HepG2 (cell line): ENCODE measurements around the gene IL1R1. TPM values are rescaled to one million over a fixed set of nuclear protein-coding genes. Genes with fewer than 3 reads are reported as not detected.

ENCODE experiments used
- CREBL2 ChIP-seq: sonication (generic); formaldehyde crosslinking; IDR thresholded peaks from 2 replicates; pipeline ENCODE4 v1.8.1; 2023; ENCODE audit warnings: missing genetic modification reagents, mild to moderate bottlenecking, borderline replicate concordance
- DNMT3B ChIP-seq: conservative IDR thresholded peaks from 2 replicates; pipeline ENCODE4 v1.6.1; 2016; ENCODE audit warnings: missing biosample characterization, control low read depth
- FOXA3 ChIP-seq: IDR thresholded peaks from 2 replicates; pipeline ENCODE4 v1.6.1; 2016; ENCODE audit warnings: missing genetic modification reagents, missing compliant biosample characterization
- GABPA ChIP-seq, 2 experiments: IDR thresholded peaks; 2 replicates each; pipeline ENCODE4 v1.6.1; 2011 to 2016; ENCODE audit warnings: low read depth in 2 of 2, low read length in 1 of 2, missing biosample characterization in 1 of 2, missing genetic modification characterization in 1 of 2
- GATAD1 ChIP-seq: IDR thresholded peaks from 2 replicates; pipeline ENCODE4 v1.6.1; 2016; ENCODE audit warnings: missing genetic modification reagents, missing compliant biosample characterization
- HDAC6 ChIP-seq: fragments of 200-600 bp; sonication (generic); IDR thresholded peaks from 2 replicates; pipeline ENCODE4 v1.7.0; 2017; ENCODE audit warnings: mild to moderate bottlenecking, antibody characterized with exemption, low read length, low read depth
- HMG20A ChIP-seq: IDR thresholded peaks from 2 replicates; pipeline ENCODE4 v1.6.1; 2016; ENCODE audit warnings: borderline replicate concordance
- IKZF4 ChIP-seq: sonication (generic); formaldehyde crosslinking; IDR thresholded peaks from 2 replicates; pipeline ENCODE4 v1.5.1; 2020; ENCODE audit warnings: borderline replicate concordance, mild to moderate bottlenecking, low read depth, missing genetic modification reagents; ENCODE audit errors: not compliant biosample characterization
- KAT8 ChIP-seq: IDR thresholded peaks from 2 replicates; pipeline ENCODE4 v1.6.1; 2016; ENCODE audit warnings: missing genetic modification reagents, missing compliant biosample characterization
- KMT2B ChIP-seq: IDR thresholded peaks from 2 replicates; pipeline ENCODE4 v1.6.1; 2016; ENCODE audit warnings: missing genetic modification reagents, missing compliant biosample characterization
- MAFF ChIP-seq: IDR thresholded peaks from 2 replicates; pipeline ENCODE4 v1.6.1; 2011; ENCODE audit warnings: low read depth, low read length, improper control_type of control experiment
- MZF1 ChIP-seq: sonication (generic); formaldehyde crosslinking; IDR thresholded peaks from 2 replicates; pipeline ENCODE4 v1.8.1; 2023; ENCODE audit warnings: mild to moderate bottlenecking, missing genetic modification reagents, borderline replicate concordance
- NFATC3 ChIP-seq: sonication (generic); formaldehyde crosslinking; IDR thresholded peaks from 2 replicates; pipeline ENCODE4 v1.5.1; 2020; ENCODE audit warnings: mild to moderate bottlenecking, missing genetic modification reagents
- NFRKB ChIP-seq: fragments of 450-650 bp; IDR thresholded peaks from 2 replicates; pipeline ENCODE4 v1.6.1; 2017
- PITX1 ChIP-seq: sonication (generic); formaldehyde crosslinking; IDR thresholded peaks from 2 replicates; pipeline ENCODE4 v1.5.1; 2020; ENCODE audit warnings: mild to moderate bottlenecking, missing genetic modification reagents
- REL ChIP-seq: sonication (generic); formaldehyde crosslinking; conservative IDR thresholded peaks from 2 replicates; pipeline ENCODE4 v1.8.0; 2022; ENCODE audit warnings: mild to moderate bottlenecking, missing genetic modification reagents, moderate library complexity
- RFXAP ChIP-seq: sonication (generic); formaldehyde crosslinking; IDR thresholded peaks from 2 replicates; pipeline ENCODE4 v1.4.0; 2020; ENCODE audit warnings: missing genetic modification reagents, borderline replicate concordance
- THAP7 ChIP-seq: sonication (generic); formaldehyde crosslinking; IDR thresholded peaks from 2 replicates; pipeline ENCODE4 v1.8.1; 2023; ENCODE audit warnings: mild to moderate bottlenecking, missing genetic modification reagents
- UBTF ChIP-seq: sonication (generic); formaldehyde crosslinking; IDR thresholded peaks from 2 replicates; pipeline ENCODE4 v1.4.0; 2020; ENCODE audit warnings: mild to moderate bottlenecking, missing genetic modification reagents
- ZBTB39 ChIP-seq: sonication (generic); formaldehyde crosslinking; IDR thresholded peaks from 2 replicates; pipeline ENCODE4 v1.5.0; 2020; ENCODE audit warnings: missing genetic modification reagents
- ZMYM4 ChIP-seq: sonication (generic); formaldehyde crosslinking; IDR thresholded peaks from 2 replicates; pipeline ENCODE4 v1.8.1; 2023; ENCODE audit warnings: mild to moderate bottlenecking, missing genetic modification reagents
- ZNF234 ChIP-seq: sonication (generic); formaldehyde crosslinking; conservative IDR thresholded peaks from 2 replicates; pipeline ENCODE4 v1.5.1; 2020; ENCODE audit warnings: mild to moderate bottlenecking, missing genetic modification reagents
- ZNF383 ChIP-seq: sonication (generic); formaldehyde crosslinking; IDR thresholded peaks from 2 replicates; pipeline ENCODE4 v1.4.0; 2020; ENCODE audit warnings: missing genetic modification reagents, mild to moderate bottlenecking, borderline replicate concordance
- ZNF441 ChIP-seq: sonication (generic); formaldehyde crosslinking; IDR thresholded peaks from 2 replicates; pipeline ENCODE4 v1.7.0; 2021; ENCODE audit warnings: missing genetic modification reagents, borderline replicate concordance
- ZNF816 ChIP-seq: sonication (generic); formaldehyde crosslinking; IDR thresholded peaks from 2 replicates; pipeline ENCODE4 v1.8.0; 2022; ENCODE audit warnings: missing genetic modification reagents, mild to moderate bottlenecking, borderline replicate concordance
- polyA plus RNA-seq, 8 experiments: library from polyadenylated mRNA; depleted of rRNA in 3 of 8; stranded (reverse) in 7 of 8; unstranded in 1 of 8; fragments of >200 nt; fragmentation: Illumina TruSeq in 4 of 8; extraction: Trizol in 4 of 8; gene quantifications; 2 replicates each; pipeline versions ENCODE4 v1.2.1 to v1.2.3, GENCODE V29; 2011 to 2016; ENCODE audit warnings: low read depth in 4 of 8, missing spikeins in 1 of 8, mixed read lengths in 1 of 8; ENCODE audit not compliant: insufficient read depth in 1 of 8
- total RNA-seq, 5 experiments: library from RNA; depleted of rRNA; stranded (reverse); fragments of >200 nt; fragmentation: Illumina TruSeq; extraction: Trizol; gene quantifications; 2 replicates each; pipeline ENCODE4 v1.2.3, GENCODE V29; 2016; ENCODE audit warnings: low read depth in 1 of 5

IL1R1 gene
- total and polyA plus RNA-seq, 2 of the 13 experiments (the other 11 are each of a cell fraction or from before 2014, with no cell fraction given): 38.0 to 93.1 TPM

GRCh38 chr2:102224824-102225739 is 82.5 kb downstream of the IL1R1 start (continued):
- TF ChIP-seq HMG20A (CRISPR knock-in tag) (peak; percentile 14; the same call in 1 of the 2 replicates), UBTF (no peak), GABPA (IDR thresholded peaks at IDR 0.05; ENCODE audit: low read depth, low read length) (no peak), GABPA (CRISPR knock-in tag; IDR thresholded peaks at IDR 0.05; ENCODE audit: low read depth) (peak; percentile 60), CREBL2 (CRISPR knock-in tag) (no peak), KAT8 (CRISPR knock-in tag) (0 out of 2 replicates have a peak, but pooled peaks have one; percentile 9), THAP7 (CRISPR knock-in tag) (0 out of 2 replicates have a peak, but pooled peaks have one; percentile 40), MZF1 (CRISPR knock-in tag) (no peak), GATAD1 (CRISPR knock-in tag) (no peak), IKZF4 (no peak), ZNF383 (CRISPR knock-in tag) (no peak), ZBTB39 (CRISPR knock-in tag) (no peak), REL (no peak), DNMT3B (no peak), HDAC6 (no peak), KMT2B (CRISPR knock-in tag) (no peak), ZNF816 (no peak), ZNF441 (CRISPR knock-in tag) (no peak), ZMYM4 (CRISPR knock-in tag) (0 out of 2 replicates have a peak, but pooled peaks have one; percentile 21), RFXAP (CRISPR knock-in tag) (no peak), PITX1 (CRISPR knock-in tag) (no peak), NFATC3 (CRISPR knock-in tag) (no peak), NFRKB (no peak), MAFF (peak; percentile 91), ZNF234 (no peak), FOXA3 (CRISPR knock-in tag) (peak; percentile 66)
